Upper lobe of right lung (tissue), 1 donor: ENCODE measurements around the gene SPCS1. TPM values are rescaled to one million over a fixed set of nuclear protein-coding genes. Genes with fewer than 3 reads are reported as not detected.

Experiments used
- ATAC-seq: fragments of 200-7000 bp; cut with Tn5 transposase; one replicate; pipeline ENCODE4 v1.9.1; 2020; ENCODE audit warnings: mild to moderate bottlenecking, moderate library complexity
- DNase-seq: peaks from one replicate; pipeline ENCODE4 v3.0.0-alpha.2; 2020
- H3K27ac ChIP-seq: fragments of 200-600 bp; one replicate; pipeline ENCODE4 v1.8.0; 2022
- H3K27me3 ChIP-seq: fragments of 200-600 bp; one replicate; pipeline ENCODE4 v1.8.0; 2022; ENCODE audit warnings: mild to moderate bottlenecking
- H3K36me3 ChIP-seq: fragments of 200-600 bp; one replicate; pipeline ENCODE4 v1.8.0; 2022
- H3K4me1 ChIP-seq: fragments of 200-600 bp; one replicate; pipeline ENCODE4 v1.8.0; 2022
- H3K4me3 ChIP-seq: fragments of 200-600 bp; one replicate; pipeline ENCODE4 v1.8.0; 2022; ENCODE audit warnings: mild to moderate bottlenecking
- H3K9me3 ChIP-seq: fragments of 200-600 bp; one replicate; pipeline ENCODE4 v1.8.0; 2022
- intact Hi-C: fragments of 100-400 bp; cut with DNase I; formaldehyde crosslinking; loops from one replicate; pipeline ENCODE4 v1.11.0; 2022
- total RNA-seq: library from RNA; stranded (reverse); fragmentation: NEBNext Ultra II Directional; extraction: Animal tissue kit (Norgen Biotek cat#: 25700); gene quantifications from one replicate; pipeline ENCODE4 v1.2.1, GENCODE V29; 2021
- TF ChIP-seq, protein P1 (sequence below): fragments of 200-600 bp; IDR thresholded peaks from one replicate; pipeline ENCODE4 v1.8.0; 2022; ENCODE audit warnings: antibody characterized with exemption
- donor health status: DM: no; HTN: yes; CAD: no; lungs with severe emphysema.

The SPCS1 gene
- total RNA-seq, 1 donor from 2014 or later: 76.0 TPM

DNA sequence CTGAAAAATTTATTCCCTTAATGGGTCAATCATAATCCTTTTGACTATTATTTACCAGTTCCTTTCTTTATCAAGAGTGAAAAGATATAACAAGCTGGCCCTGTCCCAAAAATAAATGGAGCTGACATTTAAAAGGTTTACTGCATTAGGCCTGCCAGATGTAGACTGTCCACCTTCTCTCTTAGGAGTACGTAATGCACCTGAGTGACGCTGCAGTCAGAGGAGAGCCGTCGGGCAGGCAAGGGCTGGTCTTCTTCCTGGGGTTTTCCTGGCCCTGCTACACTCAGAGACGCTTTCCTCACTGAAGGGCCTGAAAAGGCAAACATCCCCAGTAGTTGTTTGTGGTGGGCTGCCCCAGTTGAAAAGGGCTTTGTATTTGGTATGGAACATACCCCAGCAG is 37.2 kb downstream of the SPCS1 start:
- no peak overlapping the region for H3K27ac ChIP-seq

DNA sequence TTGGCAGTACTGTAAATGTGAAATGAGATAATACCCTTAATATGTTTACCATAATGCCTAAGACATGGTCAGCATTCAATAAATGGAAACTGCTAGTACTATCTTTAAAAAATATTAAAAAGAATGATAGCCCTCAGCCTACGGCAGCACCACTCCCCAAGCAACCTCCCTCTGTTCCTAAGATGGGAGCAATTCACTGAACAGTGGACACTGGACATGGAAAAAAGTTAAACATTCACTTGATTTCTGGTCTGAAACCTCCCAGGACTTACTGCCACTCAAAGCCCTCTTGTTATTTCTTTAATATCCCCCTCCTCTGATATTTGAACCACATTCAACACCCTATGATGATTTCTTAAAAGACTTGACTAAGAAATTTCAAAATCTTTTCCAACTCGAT is 37.8 kb downstream of the SPCS1 start:
- no peak overlapping the region for H3K4me3 ChIP-seq
- TF ChIP-seq, protein P1, sequence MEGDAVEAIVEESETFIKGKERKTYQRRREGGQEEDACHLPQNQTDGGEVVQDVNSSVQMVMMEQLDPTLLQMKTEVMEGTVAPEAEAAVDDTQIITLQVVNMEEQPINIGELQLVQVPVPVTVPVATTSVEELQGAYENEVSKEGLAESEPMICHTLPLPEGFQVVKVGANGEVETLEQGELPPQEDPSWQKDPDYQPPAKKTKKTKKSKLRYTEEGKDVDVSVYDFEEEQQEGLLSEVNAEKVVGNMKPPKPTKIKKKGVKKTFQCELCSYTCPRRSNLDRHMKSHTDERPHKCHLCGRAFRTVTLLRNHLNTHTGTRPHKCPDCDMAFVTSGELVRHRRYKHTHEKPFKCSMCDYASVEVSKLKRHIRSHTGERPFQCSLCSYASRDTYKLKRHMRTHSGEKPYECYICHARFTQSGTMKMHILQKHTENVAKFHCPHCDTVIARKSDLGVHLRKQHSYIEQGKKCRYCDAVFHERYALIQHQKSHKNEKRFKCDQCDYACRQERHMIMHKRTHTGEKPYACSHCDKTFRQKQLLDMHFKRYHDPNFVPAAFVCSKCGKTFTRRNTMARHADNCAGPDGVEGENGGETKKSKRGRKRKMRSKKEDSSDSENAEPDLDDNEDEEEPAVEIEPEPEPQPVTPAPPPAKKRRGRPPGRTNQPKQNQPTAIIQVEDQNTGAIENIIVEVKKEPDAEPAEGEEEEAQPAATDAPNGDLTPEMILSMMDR: no peak
- peaks cover 98% of the 10 kb centered on the region for H3K36me3 ChIP-seq
- DNase-seq (no peak), ATAC-seq (no peak)
- no peaks in the 10 kb centered on the region for H3K27me3 ChIP-seq
- no peaks in the 10 kb centered on the region for H3K4me1 ChIP-seq
- no peaks in the 10 kb centered on the region for H3K9me3 ChIP-seq
- intact Hi-C loops: no loop called here
- H3K27ac ChIP-seq: no peak overlapping the region

More for the DNA sequence above, 37.2 kb downstream of the SPCS1 start:
- Histone ChIP-seq H3K4me3 (no peak overlapping the region), H3K36me3 (peaks cover 98% of the 10 kb centered on the region), H3K27me3 (no peaks in the 10 kb centered on the region), H3K4me1 (no peaks in the 10 kb centered on the region), H3K9me3 (no peaks in the 10 kb centered on the region)
- TF ChIP-seq, protein P1: no peak
- intact Hi-C loops: no loop called here
- DNase-seq (no peak), ATAC-seq (no peak)

DNA sequence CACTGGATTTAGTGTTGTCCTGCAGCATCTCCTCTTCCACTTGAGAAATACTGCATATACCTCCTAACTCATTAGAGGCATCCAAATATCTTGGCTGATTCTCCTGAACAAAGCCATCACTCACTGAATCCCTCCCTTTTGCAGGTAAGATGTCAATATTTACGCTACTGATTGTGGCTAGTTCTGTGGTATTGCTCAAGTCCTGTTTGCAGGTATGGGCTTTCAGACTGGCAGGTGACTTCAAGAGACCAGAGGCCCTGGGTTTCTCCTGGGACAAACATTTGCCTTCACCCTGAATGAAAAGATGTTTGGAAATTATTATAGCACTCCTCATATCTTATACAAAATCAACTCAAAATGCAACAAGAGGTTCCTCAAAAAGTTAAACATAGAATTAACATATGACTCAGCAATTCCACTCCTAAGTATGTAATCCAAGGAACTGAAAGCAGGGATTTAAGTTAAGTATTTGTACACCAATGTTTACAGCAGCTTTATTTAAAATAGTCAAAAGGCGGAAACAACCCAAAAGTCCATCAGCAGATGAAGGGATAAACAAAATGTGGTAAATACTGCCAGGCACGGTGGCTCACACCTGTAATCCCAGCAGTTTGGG is 46.2 kb downstream of the SPCS1 start:
- no peak for DNase-seq
- H3K9me3 ChIP-seq: no peaks in the 10 kb centered on the region
- peaks cover 80% of the 10 kb centered on the region for H3K36me3 ChIP-seq
- no peak overlapping the region for H3K4me3 ChIP-seq
- H3K27ac ChIP-seq: no peak overlapping the region
- intact Hi-C loops: no loop called here
- no peaks in the 10 kb centered on the region for H3K27me3 ChIP-seq
- ATAC-seq: peak; percentile 39
- H3K4me1 ChIP-seq: no peaks in the 10 kb centered on the region
- TF ChIP-seq, protein P1: no peak

DNA sequence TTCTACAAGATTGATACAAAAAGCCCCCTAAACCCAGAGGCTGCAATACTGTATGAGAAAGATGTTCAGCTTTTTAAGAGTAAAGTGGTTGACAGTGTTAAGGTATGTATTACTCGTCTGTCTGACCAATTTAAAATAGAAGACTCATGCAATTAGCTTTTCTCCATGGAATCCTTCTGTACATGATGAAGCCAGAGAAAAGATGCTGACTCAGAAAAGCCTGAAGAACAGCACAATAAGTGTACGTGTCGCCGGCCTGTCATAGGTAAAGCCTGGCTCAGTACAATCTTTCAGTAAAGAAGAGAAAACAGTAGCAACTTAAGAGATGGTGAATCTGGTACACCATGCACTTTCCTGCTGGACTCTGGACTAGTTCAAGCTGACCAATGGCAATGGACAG is 48.5 kb downstream of the SPCS1 start:
- DNase-seq (no peak), ATAC-seq (no peak)
- H3K9me3 ChIP-seq: no peaks in the 10 kb centered on the region
- H3K4me3 ChIP-seq: no peak overlapping the region
- H3K27me3 ChIP-seq: no peaks in the 10 kb centered on the region
- peaks cover 79% of the 10 kb centered on the region for H3K36me3 ChIP-seq
- H3K27ac ChIP-seq: no peak overlapping the region
- TF ChIP-seq, protein P1: no peak
- no peaks in the 10 kb centered on the region for H3K4me1 ChIP-seq
- intact Hi-C loops: no loop called here

DNA sequence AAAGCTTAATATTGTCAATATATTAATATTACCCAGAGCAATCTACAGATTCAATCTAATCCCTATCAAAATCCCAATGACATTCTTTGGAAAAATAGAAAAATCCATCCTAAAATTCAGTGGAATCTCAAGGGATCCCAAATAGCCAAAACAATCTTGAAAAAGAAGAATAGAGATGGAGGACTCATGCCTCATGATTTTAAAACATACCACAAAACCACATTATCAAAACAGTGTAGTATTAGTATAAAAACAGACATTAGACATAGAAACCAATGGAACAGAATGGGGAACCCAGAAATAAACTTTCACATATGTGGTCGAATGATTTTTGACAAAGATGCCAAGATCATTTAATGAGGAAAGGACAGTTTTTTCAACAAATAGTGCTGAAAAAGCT is 50.2 kb downstream of the SPCS1 start:
- Histone ChIP-seq H3K27ac (no peak overlapping the region), H3K36me3 (peaks cover 78% of the 10 kb centered on the region), H3K4me3 (no peak overlapping the region), H3K9me3 (no peaks in the 10 kb centered on the region), H3K27me3 (no peaks in the 10 kb centered on the region), H3K4me1 (no peaks in the 10 kb centered on the region)
- TF ChIP-seq, protein P1: no peak
- ATAC-seq (no peak), DNase-seq (no peak)
- intact Hi-C loops: no loop called here

Other genes with a start within 250 kb of the SPCS1 start
- gene STAB1, start 210.8 kb upstream of the SPCS1 start, total RNA-seq: 152 TPM
- 39.7 TPM for gene NT5DC2, start 172.2 kb upstream of the SPCS1 start, total RNA-seq
- gene UQCC5, start 169.5 kb upstream of the SPCS1 start, total RNA-seq: 16.6 TPM
- 67.1 TPM for gene PBRM1, start 20.2 kb upstream of the SPCS1 start, total RNA-seq
- gene GNL3, start 20.1 kb upstream of the SPCS1 start, total RNA-seq: 50.6 TPM
- 44.9 TPM for gene GLT8D1, start 315 bp upstream of the SPCS1 start, total RNA-seq
- 27.2 TPM for gene NEK4, start 64.8 kb downstream of the SPCS1 start, total RNA-seq
- not detected for gene ITIH1, start 71.5 kb downstream of the SPCS1 start, total RNA-seq
- gene ITIH3, start 88.7 kb downstream of the SPCS1 start, total RNA-seq: 9.5 TPM
- gene ITIH4, start 124.6 kb downstream of the SPCS1 start, total RNA-seq: 26.9 TPM
- gene MUSTN1, start 128.9 kb downstream of the SPCS1 start, total RNA-seq: 5.4 TPM
- gene STIMATE, start 191.4 kb downstream of the SPCS1 start, total RNA-seq: 34.7 TPM